Measurements from ENCODE around the gene GPBAR1. TPM values are rescaled to one million over a fixed set of nuclear protein-coding genes. Genes with fewer than 3 reads are reported as not detected.

Gene GPBAR1
- total and polyA plus RNA-seq, 9 of the 15 experiments (the other 6 are each of a cell fraction or from before 2014, with no cell fraction given) = not detected

- TF ChIP-seq CHD7 (IDR thresholded peaks at IDR 0.05; ENCODE audit: low read depth, low read length) = no peak
- no peak for TF ChIP-seq TRIM24 (IDR thresholded peaks at IDR 0.05)
These were observed 36.6 kb upstream of the GPBAR1 start (continued) for GRCh38 chr2:218224186-218224585.

All from K562 (cell line).